ENCODE data around the gene IFT81.

DNA sequence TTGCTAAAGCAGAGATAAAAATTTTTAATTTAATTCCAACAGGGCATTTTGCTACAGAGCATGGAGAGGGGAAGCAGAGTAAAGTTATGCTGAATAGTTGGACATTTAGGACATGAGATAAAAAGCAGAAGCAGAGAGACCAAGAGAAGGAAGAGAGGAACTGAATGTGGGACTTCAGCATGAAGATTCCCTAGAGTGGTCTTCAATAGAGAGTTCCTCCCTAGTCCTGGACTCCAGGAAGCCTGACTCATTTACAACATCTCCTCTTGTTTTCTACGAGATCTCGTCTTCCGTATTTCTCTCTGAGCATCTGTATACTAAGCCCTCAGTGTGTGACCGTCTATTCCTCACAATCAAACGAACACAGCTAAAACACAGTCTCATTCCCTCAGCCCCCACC lies 35.2 kb upstream of the IFT81 start:
- TF ChIP-seq TRIM28 (IDR thresholded peaks at IDR 0.05; ENCODE audit: borderline replicate concordance, low read length) = no peak
- TF ChIP-seq, protein P1, sequence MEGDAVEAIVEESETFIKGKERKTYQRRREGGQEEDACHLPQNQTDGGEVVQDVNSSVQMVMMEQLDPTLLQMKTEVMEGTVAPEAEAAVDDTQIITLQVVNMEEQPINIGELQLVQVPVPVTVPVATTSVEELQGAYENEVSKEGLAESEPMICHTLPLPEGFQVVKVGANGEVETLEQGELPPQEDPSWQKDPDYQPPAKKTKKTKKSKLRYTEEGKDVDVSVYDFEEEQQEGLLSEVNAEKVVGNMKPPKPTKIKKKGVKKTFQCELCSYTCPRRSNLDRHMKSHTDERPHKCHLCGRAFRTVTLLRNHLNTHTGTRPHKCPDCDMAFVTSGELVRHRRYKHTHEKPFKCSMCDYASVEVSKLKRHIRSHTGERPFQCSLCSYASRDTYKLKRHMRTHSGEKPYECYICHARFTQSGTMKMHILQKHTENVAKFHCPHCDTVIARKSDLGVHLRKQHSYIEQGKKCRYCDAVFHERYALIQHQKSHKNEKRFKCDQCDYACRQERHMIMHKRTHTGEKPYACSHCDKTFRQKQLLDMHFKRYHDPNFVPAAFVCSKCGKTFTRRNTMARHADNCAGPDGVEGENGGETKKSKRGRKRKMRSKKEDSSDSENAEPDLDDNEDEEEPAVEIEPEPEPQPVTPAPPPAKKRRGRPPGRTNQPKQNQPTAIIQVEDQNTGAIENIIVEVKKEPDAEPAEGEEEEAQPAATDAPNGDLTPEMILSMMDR (tag by site-specific recombination; IDR thresholded peaks at IDR 0.05) = no peak
- TF ChIP-seq KLF9 (tag by site-specific recombination; IDR thresholded peaks at IDR 0.05; ENCODE audit: low read depth) = no peak
